Ramos (cell line): ENCODE results near the gene HIVEP3.

Experiments used
- in situ Hi-C: fragments of 300-500 bp; cut with MboI; formaldehyde crosslinking; loops from one replicate; pipeline ENCODE4 v1.14.3; 2022; ENCODE audit warnings: low sequenced_read_pairs; ENCODE audit not compliant: unreplicated experiment

Gene HIVEP3

DNA sequence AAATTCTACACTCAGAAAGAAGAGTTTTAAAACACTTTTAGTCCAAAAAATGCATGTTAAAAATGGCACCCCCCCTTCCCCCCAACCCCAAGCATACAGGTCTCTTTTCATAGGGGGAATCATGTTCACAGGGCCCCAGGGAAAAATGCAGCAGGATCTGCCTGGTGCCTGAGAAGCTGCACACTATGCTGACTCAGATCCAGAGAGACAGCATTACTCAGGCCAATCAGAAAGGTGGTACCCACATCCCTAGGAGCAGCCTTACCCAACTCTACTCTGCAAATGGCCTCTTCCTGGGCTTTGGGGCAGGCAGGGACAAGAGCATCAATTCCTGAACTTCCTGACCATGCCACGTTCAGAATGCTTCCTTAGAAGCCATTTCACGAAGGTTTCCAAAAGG is 119.0 kb downstream of the HIVEP3 start:
- in situ Hi-C loops: no loop called here

DNA sequence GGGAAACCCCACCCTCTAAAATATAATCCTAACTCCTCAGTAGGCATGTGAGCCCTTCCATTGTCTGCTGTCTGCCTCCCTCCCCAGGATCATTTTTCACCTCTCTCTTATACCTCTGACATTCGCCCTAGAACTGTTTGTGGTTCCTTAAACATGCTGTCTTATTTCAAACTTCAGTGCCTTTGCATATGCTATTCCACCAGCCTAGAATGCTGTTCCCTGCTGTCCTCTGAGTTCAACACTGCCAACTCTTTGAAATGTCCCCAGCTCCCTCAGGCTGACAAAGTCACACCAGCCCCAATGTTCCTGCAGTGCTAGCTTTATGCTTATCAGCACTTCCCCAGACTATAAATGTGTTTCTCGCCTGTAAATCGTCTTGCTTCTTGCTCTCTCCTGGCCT is 119.5 kb downstream of the HIVEP3 start:
- in situ Hi-C loops: no loop called here

- in situ Hi-C loops: no loop called here
Measured at GRCh38 chr1:41795205-41795762, 123.4 kb downstream of the HIVEP3 start.

DNA sequence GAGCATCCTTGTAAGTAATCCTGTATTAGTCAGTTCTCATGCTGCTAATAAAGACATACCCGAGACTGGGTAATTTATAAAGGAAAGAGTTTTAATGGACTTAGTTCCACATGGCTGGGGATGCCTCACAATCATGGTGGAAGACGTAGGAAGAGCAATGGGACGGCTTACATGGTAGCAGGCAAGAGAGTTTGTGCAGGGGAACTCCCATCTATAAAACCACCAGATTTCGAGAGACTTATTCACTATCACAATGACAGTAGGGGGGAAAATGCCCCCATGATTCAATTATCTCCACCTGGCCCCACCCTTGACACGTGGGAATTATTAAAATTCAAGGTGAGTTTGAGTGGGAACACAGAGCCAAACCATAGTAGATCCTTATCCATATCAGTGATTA is 124.7 kb downstream of the HIVEP3 start:
- in situ Hi-C loops: no loop called here

GRCh38 chr1:41792485-41792770 is 126.3 kb downstream of the HIVEP3 start:
- in situ Hi-C loops: no loop called here

GRCh38 chr1:41791667-41792484 is 126.8 kb downstream of the HIVEP3 start:
- in situ Hi-C loops: no loop called here

DNA sequence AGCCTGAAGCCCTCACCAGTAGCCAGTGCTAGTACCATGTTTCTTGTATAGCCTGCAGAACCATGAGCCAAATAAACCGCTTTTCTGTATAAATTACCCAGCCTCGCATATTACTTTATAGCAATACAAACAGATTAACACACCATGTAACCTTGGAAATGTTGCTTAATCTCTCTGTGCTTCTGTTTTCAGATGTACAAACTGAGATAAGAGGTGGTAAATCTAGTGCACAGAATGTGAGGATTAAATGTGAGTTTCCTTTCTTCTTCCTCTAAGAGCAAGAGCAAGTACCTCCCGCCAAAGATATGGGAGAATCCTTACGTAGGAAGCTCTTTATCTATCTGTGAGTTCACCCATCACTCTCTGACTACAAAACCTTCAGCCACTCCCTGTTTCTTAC is 128.4 kb downstream of the HIVEP3 start:
- in situ Hi-C loops: no loop called here

GRCh38 chr1:41789661-41790330 is 128.9 kb downstream of the HIVEP3 start:
- in situ Hi-C loops: no loop called here

- in situ Hi-C loops: no loop called here
Measured at GRCh38 chr1:41788427-41788826, 130.3 kb downstream of the HIVEP3 start.

DNA sequence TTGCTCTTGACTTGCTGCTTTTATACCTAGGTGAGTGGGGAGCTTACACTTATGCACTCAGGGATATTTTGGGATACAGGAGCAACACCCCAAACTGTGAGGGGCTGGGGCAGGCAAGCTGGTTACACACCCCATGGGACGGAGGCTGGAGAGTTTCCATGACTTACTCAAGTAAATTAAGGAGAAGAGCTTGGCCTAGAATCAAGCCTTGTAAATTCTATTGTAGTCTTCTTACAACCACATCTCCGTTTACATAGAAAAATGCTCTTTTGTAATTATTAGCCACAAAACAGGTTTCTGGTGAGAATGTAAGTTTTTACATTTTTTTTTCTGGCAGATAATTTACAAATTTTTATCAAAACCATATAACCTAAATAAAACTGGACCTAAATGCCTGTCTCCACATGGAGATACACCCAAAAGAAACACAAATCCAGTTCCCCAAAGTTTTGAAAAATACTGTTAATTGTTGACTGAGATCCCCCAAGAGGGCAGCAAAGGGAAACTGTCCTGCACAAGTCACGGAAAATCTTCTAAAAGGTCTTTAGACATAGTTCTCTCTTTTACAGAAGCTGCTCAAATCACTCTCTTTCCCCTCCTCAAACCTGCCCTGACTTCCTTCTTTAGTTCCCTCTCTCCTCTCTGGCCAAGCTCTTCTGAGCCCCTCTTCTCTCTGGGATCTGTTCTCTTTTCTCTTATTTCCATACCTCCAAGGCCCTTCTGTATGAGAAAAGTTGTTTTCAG is 134.0 kb downstream of the HIVEP3 start:
- in situ Hi-C loops: no loop called here

GRCh38 chr1:41783189-41783639 is 135.5 kb downstream of the HIVEP3 start:
- in situ Hi-C loops: no loop called here

- in situ Hi-C loops: no loop called here
Measured at GRCh38 chr1:41780916-41781315, 137.8 kb downstream of the HIVEP3 start.

- in situ Hi-C loops: no loop called here
Measured at GRCh38 chr1:41780322-41780721, 138.4 kb downstream of the HIVEP3 start.

GRCh38 chr1:41779360-41779759 is 139.4 kb downstream of the HIVEP3 start:
- in situ Hi-C loops: no loop called here

DNA sequence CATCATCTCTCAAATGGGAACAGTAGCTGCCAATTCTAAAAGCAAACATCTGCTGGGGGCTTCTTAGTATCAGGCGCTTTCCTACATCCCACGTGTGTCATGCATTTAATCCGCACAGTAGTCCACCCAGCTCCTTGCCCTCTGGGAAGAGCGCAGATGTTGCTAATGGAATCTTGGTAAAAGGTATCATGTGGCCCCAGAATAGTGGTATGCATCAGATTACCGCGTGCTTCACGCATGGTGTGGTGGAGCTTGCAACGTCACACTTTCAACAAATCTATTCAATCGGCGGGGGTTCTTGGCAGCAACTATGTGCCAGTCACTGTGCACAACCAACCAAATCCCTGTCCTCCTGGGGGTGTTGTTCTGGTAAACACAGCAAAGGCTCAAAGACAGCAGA is 141.0 kb downstream of the HIVEP3 start:
- in situ Hi-C loops: no loop called here

- in situ Hi-C loops: no loop called here
Measured at GRCh38 chr1:41776891-41777441, 141.8 kb downstream of the HIVEP3 start.

GRCh38 chr1:41775956-41776585 is 142.7 kb downstream of the HIVEP3 start:
- in situ Hi-C loops: no loop called here

GRCh38 chr1:41774471-41774990 is 144.2 kb downstream of the HIVEP3 start:
- in situ Hi-C loops: no loop called here

- in situ Hi-C loops: no loop called here
Measured at GRCh38 chr1:41773842-41774241, 144.9 kb downstream of the HIVEP3 start.

DNA sequence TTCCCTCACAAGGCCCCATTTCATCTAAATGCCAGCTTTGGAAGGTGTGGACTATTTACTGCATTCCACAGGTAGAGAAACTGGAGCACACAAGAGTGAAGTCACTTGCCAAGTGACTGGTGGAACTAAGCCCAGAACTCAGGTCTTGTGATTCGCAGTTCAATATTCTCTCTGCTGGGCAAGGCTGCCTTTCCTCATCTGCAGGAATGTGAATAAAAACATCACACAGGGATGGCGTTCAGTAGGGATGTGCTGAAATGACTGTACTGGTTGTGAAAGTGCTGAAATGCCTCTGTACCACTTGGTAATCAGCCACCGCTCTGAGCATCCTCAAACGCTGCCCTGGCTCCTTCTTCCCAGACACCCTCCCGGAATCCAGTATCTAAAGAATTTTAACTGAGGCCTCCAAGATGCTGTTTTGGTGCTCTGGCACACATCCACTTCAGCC is 145.6 kb downstream of the HIVEP3 start:
- in situ Hi-C loops: no loop called here
